ENCODE data around the gene WDR45B. TPM values are rescaled to one million over a fixed set of nuclear protein-coding genes. Genes with fewer than 3 reads are reported as not detected.

The WDR45B gene
- total RNA-seq, 2 donors from 2014 or later = 50.0 to 55.7 TPM

DNA sequence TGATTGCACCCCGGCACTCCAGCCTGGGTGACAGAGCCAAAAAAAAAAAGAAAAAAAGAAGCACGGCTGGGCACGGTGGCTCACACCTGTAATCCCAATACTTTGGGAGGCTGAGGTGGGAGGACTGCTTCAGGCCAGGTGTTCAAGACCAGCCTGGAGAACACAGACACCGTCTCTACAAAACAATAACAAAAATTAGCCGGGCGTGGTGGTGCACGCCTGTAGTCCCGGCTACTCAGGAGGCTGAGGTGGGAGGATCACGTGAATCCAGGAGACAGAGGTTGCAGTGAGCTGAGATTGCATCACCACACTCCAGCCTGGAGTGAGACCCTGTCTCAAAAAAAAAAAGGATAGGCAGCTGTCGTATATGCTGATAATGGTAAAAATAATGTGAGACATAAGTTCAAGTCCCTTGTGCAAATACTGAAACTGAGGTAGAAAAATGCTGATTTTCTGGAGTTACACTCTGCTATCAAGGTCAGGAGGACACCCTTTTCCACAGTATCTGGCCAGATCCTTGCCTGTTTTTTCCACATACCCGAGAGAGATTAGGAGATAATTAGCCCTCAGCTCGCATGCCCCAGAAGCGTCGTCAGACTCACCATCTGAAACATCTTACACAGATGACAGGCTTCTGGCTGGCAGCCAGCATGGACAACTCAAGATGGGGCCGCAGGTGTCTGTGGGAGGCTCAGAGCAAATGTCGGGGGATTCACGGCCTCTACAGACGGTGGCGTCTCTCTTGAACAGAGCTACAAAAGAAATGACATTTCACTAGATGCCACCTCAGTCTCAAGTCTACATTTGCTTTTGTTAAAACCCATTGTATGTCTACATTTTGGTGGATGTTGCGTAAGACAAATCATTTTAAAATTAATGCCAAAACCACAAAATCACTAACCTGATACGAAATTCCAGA is 36.8 kb downstream of the WDR45B start:
- H3K27me3 ChIP-seq (replicated peaks; ENCODE audit: insufficient read depth) = no peaks in the 10 kb centered on the region
- H3K4me1 ChIP-seq (ENCODE audit: control insufficient read depth in 1 of 2, low read depth in 2 of 2) = no peaks in the 10 kb centered on the region
- DNase-seq (ENCODE audit: low spot score) (no peak), ATAC-seq (ENCODE audit: insufficient number of reproducible peaks, low FRiP score, low read depth) (no peak)
- no peaks in the 10 kb centered on the region for H3K9me3 ChIP-seq
- TF ChIP-seq, protein P1, sequence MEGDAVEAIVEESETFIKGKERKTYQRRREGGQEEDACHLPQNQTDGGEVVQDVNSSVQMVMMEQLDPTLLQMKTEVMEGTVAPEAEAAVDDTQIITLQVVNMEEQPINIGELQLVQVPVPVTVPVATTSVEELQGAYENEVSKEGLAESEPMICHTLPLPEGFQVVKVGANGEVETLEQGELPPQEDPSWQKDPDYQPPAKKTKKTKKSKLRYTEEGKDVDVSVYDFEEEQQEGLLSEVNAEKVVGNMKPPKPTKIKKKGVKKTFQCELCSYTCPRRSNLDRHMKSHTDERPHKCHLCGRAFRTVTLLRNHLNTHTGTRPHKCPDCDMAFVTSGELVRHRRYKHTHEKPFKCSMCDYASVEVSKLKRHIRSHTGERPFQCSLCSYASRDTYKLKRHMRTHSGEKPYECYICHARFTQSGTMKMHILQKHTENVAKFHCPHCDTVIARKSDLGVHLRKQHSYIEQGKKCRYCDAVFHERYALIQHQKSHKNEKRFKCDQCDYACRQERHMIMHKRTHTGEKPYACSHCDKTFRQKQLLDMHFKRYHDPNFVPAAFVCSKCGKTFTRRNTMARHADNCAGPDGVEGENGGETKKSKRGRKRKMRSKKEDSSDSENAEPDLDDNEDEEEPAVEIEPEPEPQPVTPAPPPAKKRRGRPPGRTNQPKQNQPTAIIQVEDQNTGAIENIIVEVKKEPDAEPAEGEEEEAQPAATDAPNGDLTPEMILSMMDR (IDR thresholded peaks at IDR 0.05) = no peak
- no peak overlapping the region for H3K27ac ChIP-seq
- H3K36me3 ChIP-seq = peaks cover 13% of the 10 kb centered on the region
- H3K4me3 ChIP-seq = no peak overlapping the region

DNA sequence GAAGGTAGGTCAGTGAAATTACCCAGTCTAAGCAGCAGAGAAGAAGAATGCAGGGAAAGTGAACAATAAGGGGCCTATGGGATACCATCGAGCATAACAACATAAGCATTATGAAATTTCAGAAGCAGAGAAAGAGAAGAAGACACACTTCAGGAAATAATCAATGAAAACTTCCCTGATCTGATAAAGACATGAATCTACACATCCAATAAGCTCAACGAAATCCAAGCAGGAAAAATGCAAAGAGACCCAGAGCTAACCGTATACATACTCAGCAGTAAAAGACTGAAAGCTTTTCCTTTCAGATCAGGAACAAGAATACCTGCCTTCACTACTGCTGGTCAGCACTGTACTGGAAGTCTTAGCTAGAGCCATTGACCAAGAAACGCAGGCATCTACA is 38.6 kb downstream of the WDR45B start:
- no peak for DNase-seq (ENCODE audit: low spot score)
- Histone ChIP-seq H3K36me3 (peaks cover 17% of the 10 kb centered on the region), H3K4me1 (ENCODE audit: control insufficient read depth in 1 of 2, low read depth in 2 of 2) (no peaks in the 10 kb centered on the region), H3K27ac (no peak overlapping the region), H3K27me3 (replicated peaks; ENCODE audit: insufficient read depth) (no peaks in the 10 kb centered on the region), H3K9me3 (no peaks in the 10 kb centered on the region), H3K4me3 (no peak overlapping the region)
- ATAC-seq (ENCODE audit: insufficient number of reproducible peaks, low FRiP score, low read depth) = no peak
- TF ChIP-seq, protein P1 (IDR thresholded peaks at IDR 0.05) = no peak

DNA sequence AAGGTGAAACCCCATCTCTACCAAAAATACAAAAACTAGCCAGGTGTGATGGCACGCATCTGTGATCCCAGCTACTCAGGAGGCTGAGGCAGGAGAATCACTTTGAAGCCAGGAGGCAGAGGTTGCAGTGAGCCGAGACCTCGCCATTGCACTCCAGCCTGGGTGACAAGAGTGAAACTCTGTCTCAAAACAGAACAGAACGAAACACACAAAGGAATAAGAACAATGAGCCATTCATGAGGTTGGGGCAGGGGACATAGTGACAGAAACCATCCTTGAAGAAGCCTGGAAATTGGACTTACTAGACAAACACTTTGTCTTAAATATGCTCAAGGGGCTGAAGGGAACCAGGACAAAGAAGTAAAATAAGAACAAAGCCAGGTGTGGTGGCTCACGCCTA is 39.4 kb downstream of the WDR45B start:
- TF ChIP-seq, protein P1 (IDR thresholded peaks at IDR 0.05) = no peak
- no peak for ATAC-seq (ENCODE audit: insufficient number of reproducible peaks, low FRiP score, low read depth)
- H3K9me3 ChIP-seq = no peaks in the 10 kb centered on the region
- H3K27ac ChIP-seq = no peak overlapping the region
- no peaks in the 10 kb centered on the region for H3K4me1 ChIP-seq (ENCODE audit: control insufficient read depth in 1 of 2, low read depth in 2 of 2)
- peaks cover 19% of the 10 kb centered on the region for H3K36me3 ChIP-seq
- no peak for DNase-seq (ENCODE audit: low spot score)
- no peaks in the 10 kb centered on the region for H3K27me3 ChIP-seq (replicated peaks; ENCODE audit: insufficient read depth)
- no peak overlapping the region for H3K4me3 ChIP-seq

DNA sequence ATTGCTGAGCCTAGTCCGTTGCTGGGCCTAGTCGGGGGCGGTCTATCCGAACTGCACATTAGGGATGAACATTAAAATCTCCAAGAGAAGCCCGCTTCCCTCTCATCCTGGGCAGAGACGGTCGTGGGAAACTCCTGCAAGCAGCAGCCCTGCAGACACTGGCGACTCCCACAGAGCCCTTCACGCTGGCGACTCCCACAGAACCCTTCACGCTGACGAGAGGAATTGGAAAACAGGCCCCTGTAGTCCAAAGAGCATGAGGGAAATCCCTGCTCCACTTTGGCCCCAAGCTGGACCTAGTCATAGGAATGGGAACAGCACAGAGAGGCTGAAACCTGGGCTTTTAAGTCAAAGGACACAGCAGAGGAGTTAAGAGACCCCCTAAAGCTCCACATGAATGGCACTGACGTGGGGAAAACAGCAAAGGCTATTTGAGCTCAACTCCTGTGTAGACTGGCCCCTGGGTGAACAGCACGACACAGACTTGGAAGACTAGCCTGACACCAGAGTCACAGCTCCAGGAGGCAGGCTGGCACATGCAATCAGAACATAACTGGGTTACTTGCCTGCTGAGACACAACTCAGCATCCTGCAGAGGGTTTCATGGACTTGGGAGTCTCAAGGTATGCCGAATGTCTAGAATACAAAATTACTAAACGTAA is 42.2 kb downstream of the WDR45B start:
- ATAC-seq (ENCODE audit: insufficient number of reproducible peaks, low FRiP score, low read depth) = no peak
- Histone ChIP-seq H3K36me3 (peaks cover 33% of the 10 kb centered on the region), H3K27ac (no peak overlapping the region), H3K27me3 (replicated peaks; ENCODE audit: insufficient read depth) (no peaks in the 10 kb centered on the region), H3K4me3 (no peak overlapping the region), H3K9me3 (no peaks in the 10 kb centered on the region), H3K4me1 (ENCODE audit: control insufficient read depth in 1 of 2, low read depth in 2 of 2) (no peaks in the 10 kb centered on the region)
- DNase-seq (ENCODE audit: low spot score) = no peak
- TF ChIP-seq, protein P1 (IDR thresholded peaks at IDR 0.05) = no peak

DNA sequence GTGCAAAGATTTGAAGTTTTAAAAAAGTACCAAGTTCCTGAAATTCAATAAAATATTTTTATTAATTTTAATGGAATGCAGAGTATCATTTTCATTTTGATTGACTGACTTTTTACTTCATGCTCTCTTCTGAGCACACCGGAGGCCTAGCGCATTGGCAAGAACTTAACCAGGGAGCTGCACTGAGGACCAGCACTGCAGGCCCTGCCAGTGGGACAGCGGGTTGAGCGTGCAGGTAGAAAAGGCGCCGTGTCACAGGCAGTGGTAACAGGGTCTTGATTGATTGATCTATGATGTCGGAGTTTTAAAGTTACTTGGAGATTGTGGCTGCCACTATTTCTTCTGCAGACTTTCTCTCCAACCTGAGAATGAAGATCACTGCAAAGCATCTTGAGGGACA is 43.7 kb downstream of the WDR45B start:
- Histone ChIP-seq H3K4me1 (ENCODE audit: control insufficient read depth in 1 of 2, low read depth in 2 of 2) (no peaks in the 10 kb centered on the region), H3K4me3 (no peak overlapping the region), H3K27ac (no peak overlapping the region), H3K27me3 (replicated peaks; ENCODE audit: insufficient read depth) (no peaks in the 10 kb centered on the region), H3K36me3 (peaks cover 33% of the 10 kb centered on the region), H3K9me3 (no peaks in the 10 kb centered on the region)
- DNase-seq (ENCODE audit: low spot score) = no peak
- ATAC-seq (ENCODE audit: insufficient number of reproducible peaks, low FRiP score, low read depth) = no peak
- TF ChIP-seq, protein P1 (IDR thresholded peaks at IDR 0.05) = no peak
